Stimulated activated CD4-positive, alpha-beta T cell treated with anti-CD3 and anti-CD28 coated beads, Interleukin-15, amount 100 ng/mL, for 24 hours (primary cell): ENCODE measurements around the gene TIMM10.

ENCODE experiments used
- DNase-seq: peaks from one replicate; pipeline ENCODE4 v3.0.0-alpha.2; 2020

The TIMM10 gene

GRCh38 chr11:57530596-57531507, at the start of gene TIMM10:
TIMM10 (minus strand) TSS chr11:57530754; CDS start chr11:57530189, 565 bp downstream.
- DNase-seq: peak; percentile 96

- DNase-seq: no peak
Observed at GRCh38 chr11:57574061-57574460, 43.5 kb upstream of the TIMM10 start.

DNA sequence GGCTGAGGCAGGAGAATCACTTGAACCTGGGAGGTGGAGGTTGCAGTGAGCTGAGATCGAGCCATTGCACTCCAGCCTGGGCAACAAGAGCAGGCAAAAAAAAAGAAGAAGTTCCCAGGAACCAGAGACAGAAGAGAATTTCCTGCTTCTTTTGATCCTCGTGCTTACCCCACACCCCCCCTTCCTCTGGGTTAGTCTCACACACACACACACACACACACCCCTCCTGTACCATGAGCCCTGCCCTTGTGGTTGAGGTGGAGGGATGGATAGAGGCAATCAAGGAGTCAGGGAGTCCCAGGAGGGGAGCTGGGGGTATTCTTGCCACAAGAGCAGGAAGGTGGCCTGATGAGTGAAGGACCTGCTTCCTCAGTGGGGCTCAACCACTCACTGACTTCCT, 41.1 kb upstream of the TIMM10 start:
- DNase-seq: no peak

GRCh38 chr11:57568330-57568766, 37.8 kb upstream of the TIMM10 start:
- DNase-seq: peak; percentile 94

DNA sequence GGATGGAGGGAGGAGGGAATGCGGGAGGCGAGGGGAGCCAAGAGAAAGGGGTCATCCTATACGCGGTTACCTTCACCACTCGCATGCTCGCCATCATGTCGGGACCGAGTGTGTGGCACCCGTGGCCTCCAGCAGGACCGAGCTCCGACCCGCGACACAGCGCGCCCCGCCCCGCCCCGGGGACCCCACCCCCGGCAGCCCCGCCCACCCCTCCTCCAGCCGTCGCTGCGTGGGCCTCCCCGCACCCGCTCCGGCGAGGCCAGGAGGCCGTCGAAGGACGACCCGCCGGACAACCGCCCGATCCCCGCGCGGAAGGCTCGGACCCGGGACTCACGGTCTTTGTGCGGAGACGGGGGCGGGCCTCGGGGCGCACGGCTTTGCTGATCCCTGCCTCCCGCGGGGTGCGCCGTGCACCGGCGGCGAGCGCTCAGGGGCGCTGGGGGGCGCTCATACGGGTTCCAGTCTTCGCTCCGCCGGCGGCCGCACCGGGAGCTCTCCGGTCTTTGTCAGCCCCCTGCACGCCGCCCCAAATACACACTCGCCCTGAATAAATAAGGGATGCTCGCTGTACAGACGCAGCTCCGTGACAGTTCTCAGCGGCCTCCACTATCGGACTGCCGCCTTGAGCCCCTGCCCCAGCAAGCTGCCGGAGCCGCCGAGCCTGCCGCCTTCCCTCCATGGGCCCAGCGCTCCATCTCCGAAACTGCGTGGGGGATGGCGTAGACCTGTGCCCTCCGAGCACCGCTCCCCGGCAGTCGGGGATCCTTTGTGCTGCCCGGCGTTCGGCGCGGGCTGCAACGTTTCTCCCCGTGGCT, 37.2 kb upstream of the TIMM10 start, which contains the start of gene UBE2L6:
UBE2L6 (minus strand) TSS at position 158 of the 815 bp plus-strand sequence; CDS start at position 97, 61 bp downstream.
- DNase-seq: peak; percentile 77

DNA sequence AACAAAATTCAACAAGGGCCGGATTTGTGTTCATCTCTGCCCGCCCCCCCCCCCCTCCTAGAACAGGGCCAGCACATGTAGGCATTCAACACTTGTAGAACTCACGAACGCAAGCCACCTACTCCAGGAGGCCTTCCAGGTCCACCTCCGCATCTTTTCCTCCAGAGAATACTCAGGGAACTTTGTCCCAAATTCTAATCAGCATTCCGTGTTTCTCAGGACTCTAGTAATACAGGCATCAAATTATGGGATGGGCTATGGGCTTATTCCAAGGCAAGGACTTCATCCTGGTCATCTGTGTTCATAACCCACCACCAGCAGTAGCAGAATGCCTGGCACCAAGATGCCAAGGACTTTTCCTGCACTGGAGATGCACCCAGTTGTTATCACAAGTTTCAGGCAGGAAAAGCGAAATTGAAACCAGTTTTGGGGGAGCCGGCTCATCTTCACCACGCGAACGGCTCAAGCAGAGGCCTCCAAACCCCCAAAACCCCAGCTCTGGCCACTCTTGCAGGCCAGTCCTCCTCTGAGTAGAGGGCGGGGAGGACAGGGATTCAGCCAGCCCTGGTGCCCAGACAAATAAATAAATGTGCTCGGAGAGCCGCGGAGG, 36.5 kb upstream of the TIMM10 start:
- DNase-seq: no peak

DNA sequence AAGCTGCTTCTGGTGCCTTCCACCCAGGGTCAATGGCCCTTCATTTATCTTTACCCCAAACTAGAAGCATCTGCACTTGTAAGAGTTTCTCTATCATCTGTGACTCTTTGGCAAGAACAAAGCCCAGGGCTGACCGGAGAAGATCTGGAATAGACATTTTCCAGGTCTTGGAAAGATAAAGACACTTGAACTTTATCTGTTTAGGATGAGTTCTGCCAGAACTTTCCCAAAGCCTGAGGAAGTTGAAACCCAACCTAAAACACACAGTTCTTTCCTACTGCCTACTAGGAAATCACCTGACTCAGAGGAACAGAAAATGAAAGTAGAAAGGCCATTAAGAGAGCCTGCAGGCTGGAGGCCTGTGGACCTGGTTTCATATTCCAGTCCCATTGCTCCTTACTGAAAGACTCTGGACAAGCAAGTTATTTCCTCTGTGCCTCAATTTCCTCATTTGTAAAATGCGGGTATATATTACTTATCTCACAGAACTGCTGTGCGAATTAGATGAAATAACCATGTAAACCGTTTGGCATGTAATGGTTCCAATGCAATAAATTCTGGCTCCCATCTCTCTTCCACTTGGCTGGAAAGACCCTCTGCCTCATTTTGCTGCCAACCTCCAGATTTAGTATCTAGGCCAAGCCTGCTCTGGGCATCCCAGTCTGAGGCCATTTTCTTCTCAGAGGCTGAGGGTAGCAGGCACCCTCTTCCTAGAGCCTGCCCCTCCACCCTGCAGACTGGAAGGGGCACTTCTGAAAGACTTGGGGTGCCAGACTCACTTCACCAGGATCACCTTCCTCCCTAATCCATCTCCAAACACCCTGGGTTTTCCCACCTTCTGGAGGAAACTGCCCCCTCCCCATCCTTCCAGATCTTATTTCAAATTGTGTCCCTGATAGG, 35.7 kb upstream of the TIMM10 start:
- peak; percentile 34 for DNase-seq

DNA sequence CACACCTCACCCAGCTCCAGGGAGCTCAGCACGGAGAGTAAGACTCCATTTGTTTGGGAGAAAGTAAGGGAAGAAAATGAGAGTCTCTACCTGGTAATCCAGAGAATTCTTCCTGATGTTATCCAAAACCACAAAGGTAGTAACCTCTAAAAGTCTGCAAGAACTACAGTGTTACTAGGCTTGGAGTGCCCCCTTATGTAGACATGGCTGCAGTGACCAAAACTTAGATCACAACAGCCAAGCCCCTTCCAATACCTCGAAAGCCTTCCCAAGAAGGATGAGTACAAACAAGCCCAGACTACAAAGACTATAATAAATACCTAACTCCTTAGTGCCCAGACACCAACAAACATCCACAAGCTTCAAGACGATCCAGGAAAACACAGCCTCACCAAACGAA, 32.0 kb upstream of the TIMM10 start:
- no peak for DNase-seq

DNA sequence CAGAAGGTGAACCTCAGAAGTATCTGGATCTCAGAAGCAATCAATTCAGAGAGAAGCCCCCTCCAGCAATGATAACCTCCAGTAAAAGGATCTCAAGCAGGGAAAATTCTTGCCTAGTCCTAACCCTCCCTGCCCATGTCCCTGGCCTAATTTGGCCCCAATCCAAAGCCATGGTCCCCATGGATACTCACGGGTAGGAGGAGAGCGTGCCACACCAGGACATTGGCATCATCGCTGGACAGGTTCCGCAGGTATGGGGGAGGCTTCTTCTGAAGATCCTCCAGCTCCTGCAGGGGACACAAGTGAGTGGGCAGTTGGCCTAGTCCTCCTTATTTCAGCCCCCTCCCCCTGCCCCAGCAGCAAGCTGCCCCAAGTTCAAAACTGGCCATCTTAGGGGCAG, 29.6 kb upstream of the TIMM10 start:
- no peak for DNase-seq

DNA sequence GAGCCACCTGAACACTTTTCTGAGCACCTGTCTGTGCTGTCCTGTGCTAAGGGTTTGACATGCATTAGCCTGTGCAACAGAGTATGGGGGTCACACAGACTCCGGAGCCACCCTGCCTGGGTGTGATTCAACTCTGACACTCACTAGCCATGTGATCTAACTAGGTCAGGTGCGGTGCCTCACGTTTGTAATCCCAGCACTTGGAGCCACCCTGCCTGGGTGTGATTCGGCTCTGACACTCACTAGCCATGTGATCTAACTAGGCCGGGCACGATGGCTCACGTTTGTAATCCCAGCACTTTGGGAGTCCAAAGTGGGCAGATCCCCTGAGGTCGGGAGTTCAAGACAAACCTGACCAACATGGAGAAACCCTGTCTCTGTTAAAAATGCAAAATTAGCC, 25.5 kb upstream of the TIMM10 start:
- DNase-seq: no peak

- DNase-seq: no peak
Observed at GRCh38 chr11:57555393-57555792, 24.8 kb upstream of the TIMM10 start.

DNA sequence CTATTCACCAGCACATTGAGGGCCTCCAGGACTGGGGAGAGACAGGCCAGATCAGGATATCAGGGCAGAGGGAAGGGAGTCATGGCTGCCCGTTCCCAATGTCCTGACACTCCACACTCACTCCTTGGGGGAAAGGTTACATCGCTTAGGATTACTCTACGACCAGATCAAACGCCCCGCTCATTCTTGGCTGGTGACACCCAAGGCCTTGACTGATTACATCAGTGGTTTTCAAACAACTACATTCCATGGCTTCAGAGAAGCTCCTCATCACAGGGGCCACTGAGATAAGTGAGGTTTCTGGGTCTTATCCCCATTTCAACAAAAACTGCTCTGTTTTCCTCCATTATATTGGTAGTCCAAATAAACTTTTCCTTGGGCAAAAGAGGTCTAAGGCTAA, 21.9 kb upstream of the TIMM10 start:
- DNase-seq: no peak

DNA sequence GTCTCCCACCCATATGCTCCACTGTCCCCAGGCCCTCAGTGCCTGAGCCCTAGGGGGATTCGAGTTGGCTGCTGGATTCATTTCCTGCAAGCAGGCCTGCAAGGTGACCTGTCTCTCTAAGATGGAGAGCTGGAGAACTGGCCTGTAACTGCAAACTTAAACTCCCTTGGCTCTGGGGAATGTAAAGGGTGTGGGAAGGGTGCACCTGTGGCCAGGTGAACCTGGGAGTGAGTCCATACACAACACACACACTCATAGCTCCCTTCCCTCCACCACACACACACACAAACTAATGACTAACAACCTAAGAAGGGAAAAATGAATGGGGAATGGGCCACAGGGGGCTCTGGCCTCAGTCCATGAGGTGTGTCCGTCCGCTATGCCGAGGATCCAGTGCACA, 21.4 kb upstream of the TIMM10 start:
- no peak for DNase-seq

DNA sequence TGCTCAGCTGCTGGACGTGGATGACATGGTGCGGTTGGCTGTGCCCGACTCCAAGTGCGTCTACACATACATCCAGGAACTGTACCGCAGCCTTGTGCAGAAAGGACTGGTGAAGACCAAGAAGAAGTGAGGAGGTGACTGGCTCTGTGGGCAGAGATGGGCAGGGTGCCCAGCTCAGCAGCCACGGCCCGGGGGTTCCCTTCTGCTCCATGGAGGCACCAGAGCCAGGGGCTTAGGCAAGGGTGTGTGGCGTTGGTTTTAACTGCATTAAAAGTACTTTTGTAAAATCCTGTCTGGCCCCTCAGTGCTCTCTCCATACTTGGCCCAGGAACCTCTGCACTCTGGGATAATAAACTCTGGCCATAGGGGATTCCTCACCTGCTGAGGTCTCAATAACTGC, 19.4 kb upstream of the TIMM10 start:
- no peak for DNase-seq

DNA sequence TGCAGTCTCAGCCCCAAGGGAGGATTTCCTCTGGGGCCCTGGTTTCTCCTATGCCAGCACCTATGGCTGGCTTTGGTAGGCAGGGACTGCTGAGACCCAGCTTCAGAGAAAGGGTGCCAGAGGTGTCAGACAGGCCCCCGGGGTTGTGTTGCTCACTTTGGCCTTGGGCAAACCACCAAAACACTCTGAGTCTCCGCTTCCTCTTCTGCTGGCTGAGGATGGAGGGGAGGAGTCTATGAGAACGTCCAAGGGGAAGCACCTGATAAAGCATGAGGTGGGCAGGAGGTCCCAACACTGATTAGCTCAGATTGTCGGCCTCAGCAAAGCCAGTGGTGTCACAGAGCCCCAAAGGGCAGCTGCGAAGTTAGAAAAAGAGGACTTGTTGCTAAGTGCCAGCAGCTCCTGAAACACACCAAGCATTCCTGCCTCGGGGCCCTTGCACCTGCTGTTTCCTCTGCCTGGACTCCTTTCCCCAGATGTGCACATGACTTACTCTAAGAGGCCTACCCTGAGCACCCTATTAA, 17.4 kb upstream of the TIMM10 start:
- DNase-seq: no peak

- DNase-seq: no peak
Observed at GRCh38 chr11:57546869-57547475, 16.4 kb upstream of the TIMM10 start.

DNA sequence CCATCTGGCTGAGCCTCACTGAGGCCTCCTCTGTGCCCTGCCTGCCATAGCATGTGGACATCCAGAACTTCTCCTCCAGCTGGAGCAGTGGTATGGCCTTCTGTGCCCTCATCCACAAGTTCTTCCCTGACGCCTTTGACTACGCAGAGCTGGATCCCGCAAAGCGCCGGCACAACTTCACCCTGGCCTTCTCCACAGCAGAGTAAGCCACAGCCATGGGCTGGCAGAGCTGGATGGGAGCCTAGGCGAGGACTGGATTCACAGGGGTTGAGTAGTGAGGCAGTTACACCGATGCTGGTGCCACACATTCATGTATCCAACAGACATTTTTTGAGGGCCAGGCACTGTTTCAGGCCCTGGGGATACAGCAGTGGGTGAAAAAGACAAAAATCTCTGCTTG, 15.9 kb upstream of the TIMM10 start:
- DNase-seq: no peak

- no peak for DNase-seq
Observed at GRCh38 chr11:57545883-57546282, 15.3 kb upstream of the TIMM10 start.

- DNase-seq: no peak
Observed at GRCh38 chr11:57544566-57544965, 14.0 kb upstream of the TIMM10 start.

- no peak for DNase-seq
Observed at GRCh38 chr11:57543593-57543992, 13.0 kb upstream of the TIMM10 start.

DNA sequence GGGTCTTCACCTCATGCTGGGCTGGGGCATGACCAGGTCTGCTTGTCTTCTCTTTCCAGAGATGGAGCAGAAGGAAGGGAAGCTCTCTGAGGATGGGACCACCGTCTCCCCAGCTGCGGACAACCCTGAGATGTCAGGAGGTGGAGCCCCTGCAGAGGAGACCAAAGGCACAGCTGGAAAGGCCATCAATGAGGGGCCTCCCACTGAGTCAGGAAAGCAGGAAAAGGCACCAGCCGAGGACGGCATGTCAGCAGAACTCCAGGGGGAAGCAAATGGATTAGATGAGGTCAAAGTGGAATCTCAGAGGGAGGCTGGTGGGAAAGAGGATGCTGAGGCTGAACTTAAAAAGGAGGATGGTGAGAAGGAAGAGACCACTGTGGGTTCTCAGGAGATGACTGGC, 12.0 kb upstream of the TIMM10 start:
- no peak for DNase-seq

DNA sequence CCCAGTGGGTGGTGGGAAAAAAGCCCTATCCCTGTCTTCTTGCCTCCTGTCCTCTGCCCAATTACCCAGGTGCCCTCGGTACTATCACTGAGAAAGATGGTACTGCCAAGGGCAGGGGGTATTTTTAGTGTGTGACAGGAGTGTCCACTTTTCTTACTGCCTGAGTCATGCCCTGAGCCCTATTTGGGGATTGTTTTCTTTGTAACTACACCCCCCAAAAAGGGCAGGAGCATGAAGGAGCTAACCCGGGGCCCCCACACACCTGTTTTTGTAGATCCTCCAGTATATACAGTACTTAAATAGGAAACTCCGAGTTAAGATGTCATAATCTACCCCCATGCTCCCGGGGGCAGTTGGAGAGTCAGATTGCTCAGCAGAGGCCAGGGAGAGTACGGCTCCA, 10.6 kb upstream of the TIMM10 start:
- no peak for DNase-seq
